ENCODE data around the gene ETV5.

ETV5 gene

DNA sequence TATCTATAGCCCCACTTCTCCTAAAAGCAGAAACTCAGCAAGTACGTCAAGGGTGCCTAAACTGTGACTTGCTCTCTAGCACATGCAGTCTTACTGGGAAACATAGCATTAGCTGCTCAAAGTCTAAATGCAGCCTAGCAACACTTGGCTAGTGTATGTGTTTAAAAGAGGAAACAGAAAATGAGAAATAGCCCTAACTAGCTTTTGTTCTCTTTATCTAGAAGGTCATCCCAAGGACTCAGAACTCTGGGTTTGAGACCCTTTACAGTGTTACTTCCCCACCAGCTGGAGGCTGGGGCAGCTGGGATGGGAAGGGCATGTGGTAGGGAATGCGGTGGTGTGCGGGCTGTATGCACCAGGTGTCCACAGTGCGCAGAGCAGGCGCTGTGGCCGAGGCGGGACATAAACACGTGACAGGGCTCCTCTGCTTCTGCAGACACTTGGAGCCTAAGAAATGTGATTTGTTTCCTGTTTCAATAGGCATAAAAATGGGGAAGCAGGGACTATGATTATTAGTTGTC is 13.3 kb downstream of the ETV5 start:
- no peak for DNase-seq (ENCODE audit: low read depth in 2 of 2)

- no peak for DNase-seq (ENCODE audit: low read depth in 2 of 2)
These were observed 14.0 kb downstream of the ETV5 start for GRCh38 chr3:186094696-186095425.

DNA sequence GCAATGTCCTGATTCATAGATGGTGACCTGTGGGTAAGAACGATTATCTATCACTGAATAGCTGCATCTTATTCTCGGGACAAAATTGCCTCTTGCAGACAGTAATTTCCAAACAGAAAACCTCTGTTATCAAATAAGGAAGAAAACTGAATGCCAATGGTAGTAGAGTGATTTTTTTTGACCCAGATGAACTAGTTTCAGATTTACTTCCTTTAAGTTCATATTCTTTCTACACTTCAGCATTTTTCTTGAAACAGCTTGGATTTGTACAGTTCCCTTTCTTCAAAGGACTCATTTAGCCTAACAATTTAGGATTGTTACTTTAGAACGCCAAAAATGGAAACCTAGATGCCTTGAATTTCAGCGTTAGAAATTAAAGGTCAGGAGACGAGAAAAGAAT is 14.6 kb downstream of the ETV5 start:
- no peak for DNase-seq (ENCODE audit: low read depth in 2 of 2)

- no peak for DNase-seq (ENCODE audit: low read depth in 2 of 2)
These were observed 15.5 kb downstream of the ETV5 start for GRCh38 chr3:186093271-186093900.

DNA sequence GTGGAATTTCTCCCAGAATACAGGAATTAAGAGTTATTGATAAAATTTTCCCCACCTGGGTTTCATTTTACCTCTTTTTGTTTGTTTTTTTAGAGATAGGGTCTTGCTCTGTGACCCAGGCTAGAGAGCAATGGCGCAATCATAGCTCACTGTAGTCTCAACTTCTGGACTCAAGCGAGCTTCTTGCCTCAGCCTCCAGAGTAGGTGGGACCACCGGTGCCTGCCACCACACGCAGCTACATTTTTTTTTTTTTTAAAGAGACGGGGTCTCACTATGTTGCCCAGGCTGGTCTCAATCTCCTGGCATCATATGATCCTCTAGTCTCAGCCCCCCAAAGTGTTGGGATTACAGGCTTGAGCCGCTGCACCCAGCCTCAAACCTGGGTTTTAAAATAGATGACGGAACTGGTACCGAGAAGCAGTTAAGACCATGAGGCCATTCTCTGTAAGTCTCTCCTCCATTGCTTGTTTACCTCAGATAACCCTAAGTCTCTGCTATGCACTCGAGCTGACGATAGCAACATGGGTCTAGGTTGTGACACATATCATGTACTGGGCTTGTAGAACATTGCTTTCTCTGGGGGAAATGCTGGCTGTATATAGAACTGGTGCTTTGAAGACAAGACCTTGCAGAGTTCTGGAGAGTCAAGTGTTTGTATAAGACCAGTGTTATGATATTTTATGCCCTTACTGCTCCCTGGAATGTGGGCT is 16.4 kb downstream of the ETV5 start:
- DNase-seq (ENCODE audit: low read depth in 2 of 2): no peak

- no peak for DNase-seq (ENCODE audit: low read depth in 2 of 2)
These were observed 18.0 kb downstream of the ETV5 start for GRCh38 chr3:186090901-186091300.

GRCh38 chr3:186088335-186088734 is 20.6 kb downstream of the ETV5 start:
- DNase-seq (ENCODE audit: low read depth in 2 of 2): no peak

GRCh38 chr3:186084264-186084663 is 24.6 kb downstream of the ETV5 start:
- no peak for DNase-seq (ENCODE audit: low read depth in 2 of 2)

- no peak for DNase-seq (ENCODE audit: low read depth in 2 of 2)
These were observed 25.1 kb downstream of the ETV5 start for GRCh38 chr3:186083746-186084145.

GRCh38 chr3:186082150-186082549 is 26.7 kb downstream of the ETV5 start:
- DNase-seq (ENCODE audit: low read depth in 2 of 2): no peak

- DNase-seq (ENCODE audit: low read depth in 2 of 2): no peak
These were observed 27.2 kb downstream of the ETV5 start for GRCh38 chr3:186081678-186082077.

DNA sequence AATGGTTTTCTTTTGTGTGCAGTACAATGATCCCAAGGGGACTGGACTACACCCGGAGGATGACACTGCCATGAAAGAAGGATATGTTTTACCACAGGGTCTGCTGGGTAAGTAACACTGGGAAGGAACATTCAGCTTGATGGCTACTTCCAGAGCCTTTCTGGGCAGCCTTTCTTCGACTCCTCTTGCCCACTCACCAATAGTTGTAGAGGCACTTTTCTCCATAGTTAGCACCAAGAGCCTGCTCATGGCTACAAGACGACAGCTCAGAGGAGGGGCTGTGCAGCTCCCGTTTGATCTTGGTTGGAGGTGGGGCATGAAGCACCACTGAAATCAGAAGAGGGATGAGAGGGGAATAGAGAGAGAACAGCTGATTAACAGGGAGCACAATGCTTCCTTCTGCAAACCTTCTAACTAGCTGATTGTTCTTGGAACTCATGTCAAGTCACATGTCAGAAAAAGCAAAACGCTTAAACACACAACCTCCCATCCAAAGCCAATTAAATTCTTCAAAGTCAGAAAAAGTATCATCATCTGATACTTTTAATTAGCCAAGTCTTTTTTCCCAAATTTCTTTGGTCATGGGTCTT is 27.9 kb downstream of the ETV5 start:
- DNase-seq (ENCODE audit: low read depth in 2 of 2): no peak

DNA sequence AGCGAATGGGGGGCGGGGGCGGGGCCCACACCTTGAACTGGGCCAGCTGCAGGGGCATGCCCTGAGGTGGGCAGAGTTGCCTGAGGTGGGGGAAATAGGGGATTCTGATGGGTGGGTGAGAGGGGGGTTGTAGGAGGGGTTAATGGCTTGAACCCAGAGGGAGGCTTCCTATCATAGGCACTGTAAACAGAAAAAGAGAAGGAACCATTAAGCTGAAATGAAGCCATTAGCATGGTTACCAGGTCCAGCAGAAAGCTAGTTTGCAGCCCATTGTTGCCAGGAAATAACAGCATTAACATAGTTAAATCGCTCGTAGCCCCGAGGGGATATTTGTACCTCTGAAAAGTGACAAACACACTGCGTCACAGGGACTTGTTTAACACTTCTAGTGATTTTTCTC is 29.0 kb downstream of the ETV5 start:
- no peak for DNase-seq (ENCODE audit: low read depth in 2 of 2)

- DNase-seq (ENCODE audit: low read depth in 2 of 2): no peak
These were observed 31.4 kb downstream of the ETV5 start for GRCh38 chr3:186077466-186077865.

DNA sequence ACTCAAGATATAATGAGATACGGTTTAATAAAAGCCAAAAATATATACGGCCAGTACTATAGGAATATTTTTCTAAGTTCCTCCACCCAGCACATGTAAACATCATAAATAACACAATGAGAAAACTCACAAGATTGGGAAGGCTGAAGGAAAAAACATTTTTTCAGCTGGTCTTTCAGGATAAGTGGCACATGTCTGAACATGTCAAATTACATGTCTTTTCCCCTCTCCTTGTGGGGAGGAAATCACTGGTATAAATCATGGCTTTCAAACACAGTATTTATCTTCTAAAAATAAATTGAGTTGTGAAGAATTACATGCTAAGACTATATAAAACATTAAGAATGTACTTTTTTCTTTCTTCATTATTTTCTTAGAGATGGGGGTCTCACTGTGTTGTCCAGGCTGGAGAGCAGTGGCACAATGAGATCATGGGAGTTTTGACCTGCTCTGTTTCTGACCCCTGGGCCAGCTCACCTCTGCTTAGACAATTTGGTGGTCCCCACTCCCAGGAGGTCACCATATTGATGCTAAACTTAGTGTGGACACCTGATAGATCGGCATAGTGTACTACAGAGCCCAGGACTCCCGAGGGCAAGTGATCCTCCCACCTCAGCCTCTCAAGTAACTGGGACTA is 32.8 kb downstream of the ETV5 start:
- no peak for DNase-seq (ENCODE audit: low read depth in 2 of 2)

DNA sequence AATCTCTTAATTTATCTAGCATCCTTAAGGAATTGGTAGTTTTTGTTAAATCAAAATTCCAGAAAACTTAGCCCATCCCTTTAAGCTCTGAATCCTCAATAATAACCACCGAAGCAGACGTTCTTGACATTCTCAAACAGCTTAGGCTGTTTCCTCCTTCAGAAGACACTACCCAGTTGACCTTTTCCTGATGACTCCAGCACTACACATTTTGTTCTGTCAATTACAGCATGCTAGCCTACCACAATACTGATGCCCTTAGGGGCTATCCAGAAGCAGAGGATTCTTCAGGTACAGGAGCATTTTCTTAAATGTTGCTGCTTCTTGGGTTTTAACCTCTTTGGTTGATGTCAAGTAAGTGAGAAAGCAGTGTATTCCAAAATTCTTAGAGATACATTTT is 33.4 kb downstream of the ETV5 start:
- no peak for DNase-seq (ENCODE audit: low read depth in 2 of 2)

- no peak for DNase-seq (ENCODE audit: low read depth in 2 of 2)
These were observed 35.2 kb downstream of the ETV5 start for GRCh38 chr3:186073641-186074040.

DNA sequence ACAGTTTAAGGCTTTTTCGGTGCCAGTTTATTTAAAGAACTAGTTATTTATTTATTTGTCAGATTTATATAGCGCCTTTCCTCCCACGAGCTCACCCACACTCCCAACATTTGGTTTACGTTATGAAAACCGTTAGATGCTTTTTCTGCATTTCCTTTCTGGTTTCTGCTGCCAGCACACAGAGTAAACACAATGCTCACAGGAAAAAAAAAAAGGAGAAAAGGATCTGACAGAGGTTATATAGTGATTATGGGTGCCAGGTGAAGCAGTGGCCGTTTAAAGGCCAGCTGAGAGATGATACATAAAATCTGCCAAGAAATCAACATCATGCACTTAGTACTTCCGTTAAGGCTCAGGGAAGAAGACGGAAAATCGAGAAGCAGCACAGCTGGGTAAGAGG is 37.9 kb downstream of the ETV5 start:
- no peak for DNase-seq (ENCODE audit: low read depth in 2 of 2)

- DNase-seq (ENCODE audit: low read depth in 2 of 2): no peak
These were observed 38.3 kb downstream of the ETV5 start for GRCh38 chr3:186070550-186070949.

GRCh38 chr3:186070133-186070532 is 38.8 kb downstream of the ETV5 start:
- DNase-seq (ENCODE audit: low read depth in 2 of 2): no peak

GRCh38 chr3:186069199-186069598 is 39.7 kb downstream of the ETV5 start:
- DNase-seq (ENCODE audit: low read depth in 2 of 2): no peak

DNA sequence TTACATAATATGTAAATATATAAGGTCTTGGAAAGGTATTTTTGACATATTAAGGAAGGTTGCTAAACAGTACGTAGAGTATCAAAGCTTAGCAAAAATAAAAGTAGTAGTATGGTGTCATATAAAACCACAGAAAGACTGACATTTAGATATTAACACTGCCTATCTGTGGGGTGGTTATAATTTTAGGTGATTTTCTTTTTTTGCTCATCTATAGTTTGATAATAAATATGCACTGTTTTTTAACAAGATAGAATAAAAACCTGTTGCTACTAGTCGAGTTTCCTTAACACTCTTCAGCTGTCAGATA is 40.7 kb downstream of the ETV5 start:
- no peak for DNase-seq (ENCODE audit: low read depth in 2 of 2)

Data from fibroblast of skin of left biceps (primary cell).